Stimulated activated CD4-positive, alpha-beta T cell treated with anti-CD3 and anti-CD28 coated beads, Interleukin-15, amount 100 ng/mL, for 24 hours (primary cell): ENCODE data around the gene COL19A1.

Experiments used
- DNase-seq: peaks from one replicate; pipeline ENCODE4 v3.0.0-alpha.2; 2020

Gene COL19A1

GRCh38 chr6:70073637-70074036 lies 207.3 kb downstream of the COL19A1 start:
- DNase-seq: no peak

- no peak for DNase-seq
Measured at GRCh38 chr6:70079241-70079640, 212.9 kb downstream of the COL19A1 start.

- DNase-seq: no peak
Measured at GRCh38 chr6:70080443-70081070, 214.2 kb downstream of the COL19A1 start.

- no peak for DNase-seq
Measured at GRCh38 chr6:70082830-70083229, 216.5 kb downstream of the COL19A1 start.

GRCh38 chr6:70086806-70087205 lies 220.4 kb downstream of the COL19A1 start:
- no peak for DNase-seq

- no peak for DNase-seq
Measured at GRCh38 chr6:70094156-70094555, 227.8 kb downstream of the COL19A1 start.

- DNase-seq: no peak
Measured at GRCh38 chr6:70099732-70100131, 233.4 kb downstream of the COL19A1 start.

- DNase-seq: peak; percentile 21
Measured at GRCh38 chr6:70103798-70104197, 237.4 kb downstream of the COL19A1 start.

GRCh38 chr6:70107852-70108629 lies 241.7 kb downstream of the COL19A1 start:
- no peak for DNase-seq

GRCh38 chr6:70110126-70111022 lies 244.0 kb downstream of the COL19A1 start:
- DNase-seq: no peak

- no peak for DNase-seq
Measured at GRCh38 chr6:70111737-70112136, 245.4 kb downstream of the COL19A1 start.

GRCh38 chr6:70112716-70113115 lies 246.4 kb downstream of the COL19A1 start:
- DNase-seq: no peak

- DNase-seq: no peak
Measured at GRCh38 chr6:70113171-70113570, 246.8 kb downstream of the COL19A1 start.

- DNase-seq: no peak
Measured at GRCh38 chr6:70118670-70119069, 252.3 kb downstream of the COL19A1 start.

GRCh38 chr6:70119218-70119835 lies 253.0 kb downstream of the COL19A1 start:
- DNase-seq: no peak

- DNase-seq: no peak
Measured at GRCh38 chr6:70124443-70124842, 258.1 kb downstream of the COL19A1 start.

- DNase-seq: no peak
Measured at GRCh38 chr6:70124882-70125545, 258.7 kb downstream of the COL19A1 start.

GRCh38 chr6:70125602-70126001 lies 259.2 kb downstream of the COL19A1 start:
- DNase-seq: no peak

GRCh38 chr6:70129341-70129740 lies 263.0 kb downstream of the COL19A1 start:
- no peak for DNase-seq

GRCh38 chr6:70130865-70131264 lies 264.5 kb downstream of the COL19A1 start:
- DNase-seq: no peak

- DNase-seq: no peak
Measured at GRCh38 chr6:70131528-70131927, 265.2 kb downstream of the COL19A1 start.

GRCh38 chr6:70133246-70133645 lies 266.9 kb downstream of the COL19A1 start:
- no peak for DNase-seq

GRCh38 chr6:70134542-70134941 lies 268.2 kb downstream of the COL19A1 start:
- DNase-seq: no peak
